Panc1 (cell line): ENCODE data around the gene C11orf68.

Source experiments
- POLR2AphosphoS5 ChIP-seq: IDR thresholded peaks from 2 replicates; pipeline ENCODE4 v1.6.1; 2012; ENCODE audit warnings: mild to moderate bottlenecking, low read depth, low read length, moderate library complexity
- SIN3A ChIP-seq: IDR thresholded peaks from 2 replicates; pipeline ENCODE4 v1.6.1; 2012; ENCODE audit warnings: low read depth, mild to moderate bottlenecking, low read length, moderate library complexity, borderline replicate concordance; ENCODE audit not compliant: insufficient read depth
- TCF7L2 ChIP-seq: IDR thresholded peaks from 2 replicates; pipeline ENCODE4 v1.6.1; 2011; ENCODE audit warnings: mild to moderate bottlenecking, low read depth, low read length, inconsistent platforms
- TF ChIP-seq, protein P1 (sequence below): fragments of 450-650 bp; IDR thresholded peaks from 2 replicates; pipeline ENCODE4 v1.5.1; 2017; ENCODE audit warnings: mild to moderate bottlenecking
- TF ChIP-seq, protein P2 (sequence below), 2 experiments: IDR thresholded peaks; 2 replicates each; pipeline ENCODE4 v1.6.1; 2011 to 2012; ENCODE audit warnings: low read depth in 2 of 2, control low read depth in 1 of 2, low read length in 1 of 2, mild to moderate bottlenecking in 1 of 2, moderate library complexity in 1 of 2; ENCODE audit not compliant: insufficient read depth in 1 of 2

DNA sequence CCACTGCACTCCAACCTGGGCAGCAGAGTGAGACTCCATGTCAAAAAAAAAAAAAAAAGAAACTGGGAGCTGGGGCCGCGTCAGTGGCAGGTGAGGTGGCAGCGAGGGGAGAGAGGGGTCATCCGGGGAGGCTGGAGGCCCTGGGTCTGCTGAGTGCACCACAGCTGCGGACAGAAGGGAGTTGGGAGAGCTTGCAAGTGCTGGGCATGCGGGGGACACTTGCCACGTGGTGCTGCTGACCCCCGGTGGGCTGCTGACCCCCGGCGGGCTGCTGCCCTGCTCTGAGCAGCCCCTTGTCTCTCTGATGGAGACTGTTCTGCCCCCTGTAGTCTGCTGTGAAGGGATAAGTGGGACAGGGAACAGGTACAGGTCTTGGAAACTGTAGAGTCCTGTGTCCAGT is 3.0 kb upstream of the C11orf68 start:
- TF ChIP-seq, protein P1, sequence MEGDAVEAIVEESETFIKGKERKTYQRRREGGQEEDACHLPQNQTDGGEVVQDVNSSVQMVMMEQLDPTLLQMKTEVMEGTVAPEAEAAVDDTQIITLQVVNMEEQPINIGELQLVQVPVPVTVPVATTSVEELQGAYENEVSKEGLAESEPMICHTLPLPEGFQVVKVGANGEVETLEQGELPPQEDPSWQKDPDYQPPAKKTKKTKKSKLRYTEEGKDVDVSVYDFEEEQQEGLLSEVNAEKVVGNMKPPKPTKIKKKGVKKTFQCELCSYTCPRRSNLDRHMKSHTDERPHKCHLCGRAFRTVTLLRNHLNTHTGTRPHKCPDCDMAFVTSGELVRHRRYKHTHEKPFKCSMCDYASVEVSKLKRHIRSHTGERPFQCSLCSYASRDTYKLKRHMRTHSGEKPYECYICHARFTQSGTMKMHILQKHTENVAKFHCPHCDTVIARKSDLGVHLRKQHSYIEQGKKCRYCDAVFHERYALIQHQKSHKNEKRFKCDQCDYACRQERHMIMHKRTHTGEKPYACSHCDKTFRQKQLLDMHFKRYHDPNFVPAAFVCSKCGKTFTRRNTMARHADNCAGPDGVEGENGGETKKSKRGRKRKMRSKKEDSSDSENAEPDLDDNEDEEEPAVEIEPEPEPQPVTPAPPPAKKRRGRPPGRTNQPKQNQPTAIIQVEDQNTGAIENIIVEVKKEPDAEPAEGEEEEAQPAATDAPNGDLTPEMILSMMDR, result no peak
- TF ChIP-seq POLR2AphosphoS5, result no peak
- TF ChIP-seq, protein P2, sequence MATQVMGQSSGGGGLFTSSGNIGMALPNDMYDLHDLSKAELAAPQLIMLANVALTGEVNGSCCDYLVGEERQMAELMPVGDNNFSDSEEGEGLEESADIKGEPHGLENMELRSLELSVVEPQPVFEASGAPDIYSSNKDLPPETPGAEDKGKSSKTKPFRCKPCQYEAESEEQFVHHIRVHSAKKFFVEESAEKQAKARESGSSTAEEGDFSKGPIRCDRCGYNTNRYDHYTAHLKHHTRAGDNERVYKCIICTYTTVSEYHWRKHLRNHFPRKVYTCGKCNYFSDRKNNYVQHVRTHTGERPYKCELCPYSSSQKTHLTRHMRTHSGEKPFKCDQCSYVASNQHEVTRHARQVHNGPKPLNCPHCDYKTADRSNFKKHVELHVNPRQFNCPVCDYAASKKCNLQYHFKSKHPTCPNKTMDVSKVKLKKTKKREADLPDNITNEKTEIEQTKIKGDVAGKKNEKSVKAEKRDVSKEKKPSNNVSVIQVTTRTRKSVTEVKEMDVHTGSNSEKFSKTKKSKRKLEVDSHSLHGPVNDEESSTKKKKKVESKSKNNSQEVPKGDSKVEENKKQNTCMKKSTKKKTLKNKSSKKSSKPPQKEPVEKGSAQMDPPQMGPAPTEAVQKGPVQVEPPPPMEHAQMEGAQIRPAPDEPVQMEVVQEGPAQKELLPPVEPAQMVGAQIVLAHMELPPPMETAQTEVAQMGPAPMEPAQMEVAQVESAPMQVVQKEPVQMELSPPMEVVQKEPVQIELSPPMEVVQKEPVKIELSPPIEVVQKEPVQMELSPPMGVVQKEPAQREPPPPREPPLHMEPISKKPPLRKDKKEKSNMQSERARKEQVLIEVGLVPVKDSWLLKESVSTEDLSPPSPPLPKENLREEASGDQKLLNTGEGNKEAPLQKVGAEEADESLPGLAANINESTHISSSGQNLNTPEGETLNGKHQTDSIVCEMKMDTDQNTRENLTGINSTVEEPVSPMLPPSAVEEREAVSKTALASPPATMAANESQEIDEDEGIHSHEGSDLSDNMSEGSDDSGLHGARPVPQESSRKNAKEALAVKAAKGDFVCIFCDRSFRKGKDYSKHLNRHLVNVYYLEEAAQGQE (IDR thresholded peaks at IDR 0.05; ENCODE audit: insufficient read depth in 1 of 2, low read depth in 2 of 2, low read length in 1 of 2), result no peak
- TF ChIP-seq TCF7L2, result no peak
- no peak for TF ChIP-seq SIN3A
